ENCODE data around the gene MZT2B. TPM values are rescaled to one million over a fixed set of nuclear protein-coding genes. Genes with fewer than 3 reads are reported as not detected.
"Not testable (repeated sequence)": the region's sequence is repeated elsewhere in the genome, so short reads cannot be mapped to it uniquely, and the experiment has no call there.

The MZT2B gene
- total RNA-seq, 1 experiment from 2014 or later, result 169 TPM

DNA sequence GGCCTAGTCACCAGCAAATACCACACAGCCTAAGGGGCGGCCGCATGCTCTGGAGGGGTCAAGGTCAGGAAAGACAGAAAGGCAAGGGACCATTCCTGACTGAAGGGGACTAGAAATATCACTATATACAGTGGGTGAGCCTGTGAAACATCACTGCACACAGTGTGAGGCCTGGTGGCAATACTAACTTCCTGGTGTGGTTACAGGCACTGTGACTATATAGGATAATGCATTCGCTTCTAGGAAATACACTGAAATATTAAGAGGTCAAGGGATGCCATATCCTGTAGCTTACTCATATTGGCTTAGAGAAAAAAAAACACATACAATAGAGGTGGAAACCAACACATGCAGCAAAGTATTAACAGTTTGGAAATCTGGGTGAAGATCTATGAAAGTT, 12.9 kb upstream of the MZT2B start:
- DNase-seq (ENCODE audit: extremely low read depth, low read depth), result not testable (repeated sequence)

DNA sequence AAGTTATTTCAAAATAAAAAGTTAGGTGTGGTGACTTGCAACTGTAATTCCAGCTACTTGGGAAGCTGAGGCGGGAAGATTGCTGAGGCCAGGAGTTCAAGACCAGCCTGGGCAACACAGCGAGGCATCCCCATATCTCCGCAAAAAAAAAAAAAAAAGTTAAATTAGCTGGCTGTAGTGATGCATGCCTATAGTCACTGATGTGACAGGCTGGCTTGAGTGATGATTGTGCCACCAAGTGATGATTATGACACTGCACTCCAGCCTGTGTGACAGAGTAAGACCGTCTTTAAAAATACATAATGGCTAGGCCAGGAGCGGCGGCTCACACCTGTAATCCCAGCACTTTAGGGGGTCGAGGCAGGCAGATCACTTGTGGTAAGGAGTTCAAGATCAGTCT, 12.2 kb upstream of the MZT2B start:
- no peak for DNase-seq (ENCODE audit: extremely low read depth, low read depth)

DNA sequence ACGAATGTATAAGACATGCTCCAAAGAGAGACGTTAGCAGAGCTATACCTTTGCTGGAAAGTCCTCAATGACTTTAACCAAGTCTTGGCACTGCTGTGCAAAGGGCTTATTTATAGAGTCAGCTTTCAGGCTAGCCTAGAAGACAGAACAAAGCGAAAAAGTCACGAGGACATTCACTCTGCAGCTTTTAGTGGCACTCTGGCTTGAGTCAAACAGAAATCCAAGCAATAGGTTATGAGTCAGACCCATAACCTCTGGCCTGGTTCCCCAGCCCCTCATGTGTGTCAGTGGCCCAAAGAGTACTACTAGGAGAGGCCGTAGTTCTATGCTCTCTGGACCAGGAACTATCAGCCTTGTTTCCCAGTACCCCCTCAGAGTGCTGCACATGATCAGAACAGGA, 7.2 kb upstream of the MZT2B start:
- DNase-seq (ENCODE audit: extremely low read depth, low read depth), result not testable (repeated sequence)

DNA sequence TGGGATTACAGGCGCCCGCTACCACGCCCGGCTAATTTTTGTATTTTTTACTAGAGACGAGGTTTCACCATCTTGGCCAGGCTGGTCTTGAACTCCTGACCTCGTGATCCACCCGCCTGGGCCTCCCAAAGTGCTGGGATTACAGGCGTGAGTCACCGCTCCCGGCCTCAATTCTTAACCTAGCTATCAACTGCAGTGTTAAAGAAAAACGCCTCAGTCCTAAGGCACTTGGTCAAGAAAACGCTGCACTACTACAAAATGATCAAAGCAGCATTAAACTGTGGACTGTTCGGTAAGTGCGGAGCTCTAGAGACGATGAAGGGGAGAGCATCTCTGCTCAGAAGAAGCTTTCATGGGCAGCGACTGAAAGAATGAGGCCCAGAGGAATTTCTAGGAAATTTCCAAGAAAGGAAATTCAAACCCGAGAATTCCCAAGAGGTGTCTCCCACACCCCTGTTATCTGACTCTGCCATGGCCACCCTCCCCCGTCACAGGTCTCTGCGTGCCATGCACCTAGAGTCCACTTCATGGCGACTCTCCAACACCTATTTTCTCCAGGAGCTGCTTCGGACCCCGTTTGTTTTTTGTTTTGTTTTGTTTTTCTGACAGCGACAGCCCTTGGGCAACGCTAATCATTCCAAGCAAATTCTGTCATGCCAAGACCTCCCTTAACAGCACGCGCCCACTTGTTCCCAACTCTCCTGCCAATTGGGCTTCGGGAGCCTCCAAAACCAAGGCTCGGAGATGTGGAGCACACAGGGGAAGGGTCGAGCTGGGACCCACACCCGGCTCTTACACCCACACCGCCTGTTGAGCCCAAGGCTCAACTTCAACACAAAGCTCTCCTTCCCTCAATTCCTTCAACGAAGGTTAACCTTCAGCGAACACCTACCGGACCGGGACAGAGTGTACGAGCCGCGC, 1.4 kb upstream of the MZT2B start:
- DNase-seq (ENCODE audit: extremely low read depth, low read depth), result not testable (repeated sequence)

DNA sequence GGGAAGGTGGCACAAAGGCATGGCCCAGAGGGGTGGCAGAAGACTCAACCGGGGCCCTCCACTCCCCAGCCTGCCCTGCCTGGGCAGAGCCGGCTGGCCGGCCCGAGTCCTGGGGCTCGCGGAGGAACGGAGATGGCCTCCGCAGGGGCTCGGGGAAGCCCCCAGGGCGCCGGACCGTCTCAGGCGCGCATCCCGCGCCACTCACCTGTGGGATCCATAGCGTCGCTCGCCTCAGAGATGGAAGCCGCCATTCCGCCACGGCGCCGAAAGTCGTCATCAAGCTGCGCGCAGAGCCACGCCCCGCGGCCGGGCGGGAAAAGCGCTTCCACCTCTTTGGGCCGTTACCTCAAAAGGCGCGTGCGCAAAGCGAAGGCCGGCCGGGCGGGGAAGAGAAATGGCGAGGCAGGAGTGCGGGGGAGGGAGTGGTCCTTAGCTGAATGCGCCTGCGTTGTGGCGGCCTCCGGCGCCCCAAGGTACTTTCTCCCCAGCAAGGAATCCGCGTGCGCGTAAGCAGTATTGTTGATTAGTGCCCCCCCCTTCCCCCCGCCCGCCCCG, 660 bp upstream of the MZT2B start, which contains the start of gene SMPD4:
SMPD4 (minus strand) TSS at position 278 of the 555 bp plus-strand sequence. CDS start 5,010 bp downstream, outside the sequence.
- DNase-seq (ENCODE audit: extremely low read depth, low read depth), result peak; percentile 97

DNA sequence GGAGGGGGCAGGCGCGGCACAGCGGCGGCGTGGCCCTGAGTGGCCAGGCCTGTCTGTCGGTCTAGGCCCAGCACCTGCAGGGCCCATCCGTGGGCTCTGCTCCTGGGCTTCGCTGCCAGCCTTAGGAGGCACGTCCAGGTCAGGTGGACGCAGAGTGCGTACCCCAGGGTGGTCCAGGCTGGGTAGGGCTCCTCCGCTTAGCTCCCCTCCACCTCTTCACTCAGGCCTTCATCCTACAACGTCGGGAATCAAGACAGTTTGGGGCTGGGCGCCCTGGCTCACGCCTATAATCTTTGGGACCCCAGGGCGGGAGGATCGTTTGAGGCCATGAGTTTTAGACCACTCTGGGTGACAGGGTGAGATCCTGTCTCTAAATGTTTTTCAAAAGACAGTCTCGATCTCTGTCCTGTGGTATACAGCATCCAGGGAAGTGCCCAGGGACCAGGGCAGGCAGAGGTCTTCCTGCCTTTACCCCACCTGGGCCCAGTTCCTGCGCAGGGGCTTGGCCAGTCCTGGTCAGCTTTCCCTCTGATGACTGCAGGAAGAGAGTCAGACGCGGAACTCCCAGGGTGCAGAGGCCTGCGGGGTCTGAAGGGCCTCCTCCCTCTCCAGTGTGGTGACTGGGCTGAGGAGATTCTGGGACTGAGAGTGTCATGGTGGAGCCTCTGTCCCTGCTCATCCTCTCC, 907 bp downstream of the MZT2B start:
- DNase-seq (ENCODE audit: extremely low read depth, low read depth), result not testable (repeated sequence)

DNA sequence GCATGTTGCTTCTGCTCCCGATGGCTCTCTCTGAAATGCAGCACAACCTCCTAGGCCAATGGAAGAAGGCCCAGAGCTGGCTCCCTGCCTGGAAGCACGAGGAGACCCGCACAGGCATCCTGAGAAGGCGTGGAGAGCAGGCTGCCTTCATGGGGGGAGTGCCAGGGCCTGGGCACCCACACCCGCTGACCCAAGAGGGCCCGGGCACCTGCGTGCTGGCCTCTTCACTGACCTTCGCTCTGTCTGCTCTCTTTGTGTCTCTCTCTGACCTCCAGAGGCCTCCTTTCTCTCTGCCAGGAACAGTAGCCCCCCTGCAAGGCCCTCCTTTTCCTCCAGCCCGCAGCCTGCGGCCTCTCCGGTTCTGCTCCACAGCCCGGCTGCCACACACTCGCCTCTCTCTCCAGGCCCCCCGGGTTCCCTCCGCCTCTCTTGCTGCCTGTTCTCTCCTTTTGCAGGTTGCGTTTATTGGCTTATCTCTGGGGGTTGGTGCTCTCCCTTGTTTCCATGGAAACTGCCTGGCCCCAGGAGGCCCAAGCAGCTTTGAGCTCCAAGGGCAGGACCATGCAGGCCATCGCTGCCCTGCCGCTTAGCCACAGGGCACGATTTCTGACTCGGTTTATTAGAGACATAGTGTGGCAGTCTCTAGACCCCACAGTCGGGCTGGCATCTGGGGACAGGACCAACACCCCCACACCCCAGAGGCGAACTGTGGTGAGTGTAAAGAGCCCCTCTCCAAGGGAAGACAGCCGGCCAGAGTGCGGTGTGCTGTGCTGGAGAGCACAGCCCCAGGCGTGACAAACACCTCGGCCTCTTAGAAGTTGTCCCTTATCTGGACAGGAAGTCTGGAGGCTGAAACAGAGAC, 1.7 kb downstream of the MZT2B start:
- no peak for DNase-seq (ENCODE audit: extremely low read depth, low read depth)

DNA sequence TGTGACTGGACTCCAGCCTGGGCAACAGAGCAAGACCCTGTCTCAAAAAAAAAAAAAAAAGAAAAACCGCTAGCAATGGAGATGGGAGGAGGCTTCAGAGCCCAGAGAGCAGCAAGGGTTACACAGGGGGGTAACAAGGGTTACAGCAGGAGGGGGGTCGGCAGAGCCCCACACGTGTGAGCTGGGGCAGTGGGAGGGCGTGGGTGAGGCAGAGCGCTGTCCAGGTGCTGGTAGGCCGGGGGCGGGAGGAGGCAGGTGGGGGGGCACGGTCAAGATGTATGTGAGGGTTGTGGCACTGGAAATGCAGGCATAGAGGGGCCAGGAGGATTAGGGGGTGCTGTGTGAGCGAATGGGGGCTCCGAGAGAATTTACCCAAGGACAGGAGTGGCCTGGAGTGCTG, 3.4 kb downstream of the MZT2B start:
- no peak for DNase-seq (ENCODE audit: extremely low read depth, low read depth)

DNA sequence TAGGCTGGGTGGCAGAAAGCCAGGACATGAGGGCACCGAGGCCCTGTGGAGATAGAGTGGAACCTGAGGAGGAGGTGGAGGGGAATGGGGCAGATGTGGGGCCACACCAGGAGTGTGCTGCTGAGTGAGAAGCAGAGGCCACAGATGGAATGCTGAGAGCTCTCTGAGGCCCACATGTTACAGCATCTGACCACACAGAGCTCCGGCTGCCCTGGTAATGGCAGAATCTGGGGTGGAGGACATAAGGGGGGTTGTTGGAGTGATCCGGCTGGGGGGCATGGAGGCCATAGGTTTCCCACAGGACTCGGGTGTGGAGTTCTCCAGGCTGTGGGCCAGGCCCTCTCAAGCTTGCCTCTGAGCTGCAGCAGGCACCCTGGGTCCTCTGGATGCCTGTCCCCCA, 3.8 kb downstream of the MZT2B start:
- DNase-seq (ENCODE audit: extremely low read depth, low read depth), result no peak

DNA sequence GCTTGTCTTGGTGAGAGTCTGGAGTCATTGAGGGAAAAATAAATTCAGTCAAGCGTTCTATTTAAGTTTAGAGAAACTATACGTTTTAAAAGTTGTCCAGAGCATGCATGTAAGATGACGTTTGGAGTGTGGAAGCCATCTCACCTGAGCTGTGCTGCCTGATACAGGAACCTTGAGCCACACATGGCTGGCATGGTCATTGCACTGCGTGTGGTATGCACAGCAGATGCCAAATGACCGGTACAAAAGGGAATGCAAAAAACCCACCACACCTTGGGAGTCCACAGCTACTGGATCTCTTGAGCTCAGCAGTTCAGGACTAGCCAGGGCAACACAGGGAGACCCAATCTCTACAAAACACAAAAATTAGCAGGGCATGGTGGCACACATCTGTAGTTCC, 4.3 kb downstream of the MZT2B start:
- DNase-seq (ENCODE audit: extremely low read depth, low read depth), result no peak

DNA sequence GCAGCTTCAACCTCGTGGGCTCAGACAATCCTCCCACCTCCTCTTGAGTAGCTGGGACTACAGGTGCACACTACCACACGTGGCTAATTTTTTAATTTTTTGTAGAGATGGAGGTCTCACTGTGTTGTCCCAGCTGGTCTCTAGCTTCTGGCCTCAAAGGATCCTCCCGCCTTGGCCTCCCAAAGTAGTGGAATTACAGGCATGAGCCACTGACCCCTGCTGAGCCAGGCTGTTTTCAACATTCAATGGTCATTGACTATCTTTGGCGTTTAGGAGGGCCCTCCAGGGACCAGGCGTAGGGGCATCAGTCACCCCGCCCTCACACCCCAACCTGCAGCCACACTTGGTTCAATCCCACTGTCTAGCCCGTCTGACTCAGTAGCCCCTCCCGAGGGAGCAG, 5.2 kb downstream of the MZT2B start:
- DNase-seq (ENCODE audit: extremely low read depth, low read depth), result no peak

DNA sequence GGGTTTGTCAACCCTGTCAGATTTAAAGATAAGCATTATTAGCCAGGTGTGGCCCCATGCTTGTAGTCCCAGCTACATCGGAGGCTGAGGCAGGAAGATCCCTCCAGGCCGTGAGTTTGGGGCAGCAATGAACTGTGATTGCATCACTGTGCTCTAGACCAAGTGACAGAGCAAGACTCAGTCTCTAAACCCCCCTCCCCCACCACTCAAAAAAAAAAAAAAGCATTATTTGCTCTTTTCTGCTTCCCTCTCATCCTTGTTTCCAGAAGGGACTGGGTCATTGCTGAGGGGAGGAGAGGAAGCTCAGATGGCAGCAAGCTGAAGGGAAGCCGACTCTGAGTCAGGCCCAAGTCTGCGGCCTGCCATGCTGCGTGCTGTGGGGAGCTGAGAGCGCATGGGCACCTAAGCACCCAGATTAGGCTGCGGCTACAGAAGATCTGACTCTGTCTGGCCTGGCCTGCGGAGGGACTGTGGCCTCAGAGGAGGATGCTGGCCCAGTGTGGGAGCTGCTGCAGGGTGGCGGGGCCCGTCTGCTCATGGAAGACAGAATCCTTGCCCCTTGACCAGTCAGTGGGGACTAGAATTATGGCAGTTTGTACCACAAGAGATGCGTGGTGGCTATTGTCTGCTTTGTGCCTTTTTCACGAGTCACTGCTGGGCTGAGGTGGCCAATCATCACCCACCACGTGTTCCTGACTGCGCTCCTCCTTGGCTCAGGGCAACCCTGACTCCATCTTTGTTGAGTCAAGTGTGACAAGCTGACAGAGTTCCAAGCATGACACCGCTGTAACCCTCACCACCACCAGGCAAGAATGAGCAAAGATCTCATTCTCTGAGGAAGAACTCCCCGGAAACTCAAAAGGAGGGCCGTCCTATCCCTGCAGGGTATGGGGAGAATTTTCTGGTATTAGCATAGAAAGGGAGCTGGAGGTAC, 6.1 kb downstream of the MZT2B start:
- DNase-seq (ENCODE audit: extremely low read depth, low read depth), result not testable (repeated sequence)

DNA sequence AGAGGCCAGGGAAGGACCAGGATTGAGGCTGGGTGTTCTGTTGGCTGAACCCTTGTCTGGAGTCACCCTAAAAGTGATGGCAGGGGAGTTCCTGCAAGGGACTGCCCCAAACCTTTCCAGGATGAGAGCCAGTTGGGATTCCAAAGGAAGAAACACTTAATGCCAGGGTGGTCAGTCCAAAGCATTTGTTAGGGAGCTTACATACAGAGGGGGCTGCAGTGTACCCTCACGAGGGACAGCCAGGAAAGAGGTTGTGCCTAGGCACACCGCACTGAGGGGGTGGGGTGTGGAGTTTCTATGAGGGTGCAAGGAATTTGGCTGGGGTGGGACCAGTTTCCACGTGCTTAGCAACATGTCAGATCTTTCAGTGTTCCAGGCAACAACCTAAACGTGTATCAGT, 6.9 kb downstream of the MZT2B start:
- not testable (repeated sequence) for DNase-seq (ENCODE audit: extremely low read depth, low read depth)

DNA sequence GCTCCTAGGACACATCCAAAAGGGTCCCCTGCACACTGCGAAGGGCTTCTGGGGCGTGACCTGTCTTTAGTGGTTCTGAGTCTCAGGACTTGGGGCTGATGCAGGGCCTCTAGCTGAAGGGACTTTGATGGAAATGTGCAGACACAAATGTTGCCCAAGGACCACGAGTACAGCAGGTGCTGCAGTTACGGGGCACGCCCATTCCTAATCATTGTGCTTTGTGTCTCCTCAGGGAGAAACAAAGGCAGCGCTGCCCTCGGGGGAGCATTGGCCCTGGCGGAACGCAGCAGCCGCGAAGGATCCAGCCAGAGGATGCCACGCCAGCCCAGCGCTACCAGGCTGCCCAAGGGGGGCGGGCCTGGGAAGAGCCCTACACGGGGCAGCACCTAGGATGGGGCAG, 8.2 kb downstream of the MZT2B start:
- no peak for DNase-seq (ENCODE audit: extremely low read depth, low read depth)

DNA sequence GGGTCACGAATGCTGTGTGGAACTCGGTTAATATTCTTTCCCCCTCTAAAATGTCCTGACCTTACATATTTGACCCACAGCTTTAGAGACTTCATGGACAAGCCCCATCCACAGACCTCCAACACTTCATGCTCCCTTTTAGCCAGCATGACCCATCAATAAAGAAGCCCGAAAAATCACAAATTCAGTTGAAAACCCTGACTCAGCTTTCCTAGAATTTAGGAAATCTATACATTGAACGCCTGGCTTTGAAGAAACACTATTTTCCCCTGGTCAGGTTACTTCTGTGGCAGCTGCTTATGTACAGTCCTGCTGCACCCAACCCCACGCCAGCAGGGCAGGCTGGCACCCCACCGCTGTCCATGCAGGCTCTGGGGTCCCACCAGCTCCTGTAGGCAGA, 9.3 kb downstream of the MZT2B start:
- not testable (repeated sequence) for DNase-seq (ENCODE audit: extremely low read depth, low read depth)

DNA sequence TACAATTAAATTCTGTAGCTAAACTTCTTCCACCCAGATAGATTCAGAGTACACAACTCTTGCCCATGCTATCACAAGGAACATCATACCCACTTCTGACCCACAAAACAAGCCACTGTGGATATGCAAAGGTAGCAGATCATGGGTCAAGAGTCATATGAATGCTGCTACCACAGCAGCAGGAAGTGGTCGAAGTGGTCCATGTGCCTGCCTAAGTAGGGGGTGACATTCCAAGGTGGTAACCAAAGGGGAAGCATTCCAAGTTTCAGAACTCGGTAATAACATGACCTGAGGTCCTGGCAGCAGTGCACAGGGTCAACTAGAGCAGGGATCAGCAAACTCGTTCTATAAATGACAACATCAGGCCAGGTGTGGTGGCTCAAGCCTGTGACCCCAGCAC, 10.4 kb downstream of the MZT2B start:
- not testable (repeated sequence) for DNase-seq (ENCODE audit: extremely low read depth, low read depth)

DNA sequence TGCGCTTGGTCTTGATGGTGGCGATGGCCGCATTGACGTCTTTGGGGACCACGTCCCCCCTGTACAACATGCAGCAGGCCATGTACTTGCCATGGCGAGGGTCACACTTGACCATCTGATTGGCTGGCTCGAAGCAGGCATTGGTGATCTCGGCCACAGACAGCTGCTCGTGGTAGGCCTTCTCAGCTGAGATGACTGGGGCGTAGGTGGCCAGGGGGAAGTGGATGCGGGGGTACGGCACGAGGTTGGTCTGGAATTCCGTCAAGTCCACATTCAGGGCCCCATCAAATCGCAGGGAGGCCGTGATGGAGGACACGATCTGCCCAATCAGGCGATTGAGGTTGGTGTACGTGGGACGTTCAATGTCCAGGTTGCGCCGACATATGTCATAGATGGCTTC, 11.8 kb downstream of the MZT2B start:
- not testable (repeated sequence) for DNase-seq (ENCODE audit: extremely low read depth, low read depth)

DNA sequence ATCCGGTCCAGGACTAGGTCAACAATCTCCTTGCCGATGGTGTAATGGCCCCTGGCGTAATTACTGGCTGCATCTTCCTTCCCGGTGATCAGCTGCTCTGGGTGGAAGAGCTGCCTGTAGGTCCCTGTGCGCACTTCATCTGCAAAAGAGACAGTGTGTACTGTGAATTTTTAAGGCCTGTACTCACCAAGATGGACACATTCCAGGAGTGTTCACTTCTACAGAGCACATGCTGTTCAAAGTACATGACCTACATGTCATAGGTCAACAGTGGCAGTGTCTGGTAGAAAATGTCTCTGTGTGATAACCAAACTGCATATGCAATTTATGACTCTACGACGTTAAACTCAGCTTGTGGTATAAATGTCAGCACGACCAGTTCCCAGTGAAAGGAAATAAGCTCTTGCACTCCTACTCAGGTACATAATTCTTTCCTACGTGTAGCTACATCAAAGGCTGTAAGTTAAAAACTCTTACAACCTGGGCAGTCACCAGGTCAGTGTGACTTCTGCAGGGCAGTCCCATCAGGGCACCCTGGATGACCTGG, 13.1 kb downstream of the MZT2B start:
- DNase-seq (ENCODE audit: extremely low read depth, low read depth), result not testable (repeated sequence)

DNA sequence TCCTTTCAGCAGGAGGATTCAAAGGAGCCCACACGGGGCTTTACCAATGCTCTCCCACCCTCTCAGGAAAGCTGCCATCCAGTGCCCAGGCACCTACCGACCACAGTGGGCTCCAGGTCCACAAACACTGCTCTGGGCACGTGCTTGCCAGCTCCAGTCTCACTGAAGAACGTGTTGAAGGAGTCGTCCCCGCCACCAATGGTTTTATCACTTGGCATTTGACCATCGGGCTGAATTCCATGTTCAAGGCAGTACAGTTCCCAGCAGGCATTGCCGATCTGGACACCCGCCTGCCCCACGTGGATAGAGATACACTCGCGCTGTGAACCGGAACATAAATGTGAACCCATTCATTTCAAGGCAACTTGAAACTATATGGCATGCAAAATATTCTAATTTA, 14.0 kb downstream of the MZT2B start:
- not testable (repeated sequence) for DNase-seq (ENCODE audit: extremely low read depth, low read depth)

Measured in NCI-H460 (cell line).